Activated naive CD4-positive, alpha-beta T cell treated with Interleukin-2 at 50 U/mL for 16 hours (primary cell): ENCODE results near the gene MAP1LC3B2.

Source experiments
- DNase-seq: peaks from one replicate; pipeline ENCODE4 v3.0.0-alpha.2; 2020

The MAP1LC3B2 gene

GRCh38 chr12:116538076-116538591, 21.0 kb upstream of the MAP1LC3B2 start:
- DNase-seq = no peak

DNA sequence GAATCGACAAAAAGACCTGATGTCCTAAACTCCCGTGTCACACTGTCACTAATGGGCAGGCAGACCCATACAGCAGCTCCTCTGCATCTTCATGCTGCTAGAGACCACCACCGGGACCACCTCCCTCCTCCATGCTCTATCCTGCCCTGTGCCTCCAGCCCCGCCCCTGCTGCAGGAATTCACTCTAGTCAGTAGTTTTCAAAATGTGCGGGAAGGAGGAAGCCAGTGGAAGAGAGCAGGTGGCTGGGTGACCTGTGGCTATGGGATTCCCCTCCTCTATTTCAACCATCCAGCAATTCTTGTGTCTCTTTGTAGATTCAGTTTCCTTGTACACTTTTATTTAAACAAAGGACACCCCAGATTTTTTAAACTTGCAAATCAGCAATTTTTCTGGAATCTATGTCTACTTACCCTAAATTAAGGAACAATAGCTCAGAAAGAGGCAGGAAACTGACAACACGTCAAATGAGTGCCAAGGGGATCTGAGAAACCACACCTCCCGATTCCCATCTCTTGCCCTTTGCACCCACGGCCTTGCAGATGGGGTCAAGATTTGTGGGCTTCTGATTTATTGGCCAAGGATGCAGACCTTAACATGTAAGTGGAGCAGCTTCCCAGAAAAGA, 20.4 kb upstream of the MAP1LC3B2 start:
- DNase-seq = no peak

DNA sequence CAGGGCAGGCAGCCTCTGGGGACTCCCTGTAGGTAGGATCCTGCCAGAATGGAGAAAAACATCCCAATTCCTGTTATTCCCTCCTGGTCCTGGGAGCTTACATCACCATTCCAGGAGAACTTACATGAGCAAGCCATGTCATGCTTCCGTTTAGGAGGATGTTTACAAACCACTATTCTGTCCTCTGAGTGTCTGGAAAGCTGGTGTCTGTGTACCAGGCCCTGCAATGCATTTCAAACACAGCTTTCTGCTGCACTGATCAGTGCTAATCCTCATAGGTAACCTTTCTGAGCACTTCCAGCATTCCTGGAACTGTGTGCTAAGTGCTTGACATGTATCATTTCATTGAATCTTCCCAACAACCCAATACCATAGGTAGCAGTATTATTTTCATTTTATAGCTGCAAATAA, 19.8 kb upstream of the MAP1LC3B2 start:
- no peak for DNase-seq

DNA sequence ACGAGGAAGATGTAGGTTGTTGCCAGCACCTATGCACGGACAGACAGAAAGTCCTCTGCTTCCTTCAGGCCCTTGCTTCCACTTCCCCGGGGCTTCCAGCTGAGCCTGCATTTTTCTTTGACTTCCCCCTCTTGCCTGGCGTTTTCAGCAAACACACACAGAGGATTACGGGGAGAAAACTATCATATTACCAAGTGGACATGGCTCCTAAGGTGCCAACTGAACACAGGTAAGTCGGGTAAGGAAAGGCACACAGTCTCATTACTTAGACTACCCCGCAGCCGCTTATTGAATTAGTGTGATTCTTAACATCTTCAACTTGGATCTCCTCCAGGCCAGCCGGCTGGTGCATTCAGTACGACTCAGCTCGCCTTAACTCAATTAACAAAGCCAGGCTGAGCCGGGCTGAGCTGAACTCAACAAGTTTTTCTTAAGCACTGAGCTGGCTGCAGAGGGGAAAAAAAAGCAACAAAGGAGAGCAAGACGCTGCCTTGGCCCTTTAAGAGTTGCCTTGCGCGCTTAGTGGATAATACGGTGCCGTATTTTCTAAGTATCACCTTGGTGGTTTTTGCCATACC, 19.2 kb upstream of the MAP1LC3B2 start:
- DNase-seq = no peak

DNA sequence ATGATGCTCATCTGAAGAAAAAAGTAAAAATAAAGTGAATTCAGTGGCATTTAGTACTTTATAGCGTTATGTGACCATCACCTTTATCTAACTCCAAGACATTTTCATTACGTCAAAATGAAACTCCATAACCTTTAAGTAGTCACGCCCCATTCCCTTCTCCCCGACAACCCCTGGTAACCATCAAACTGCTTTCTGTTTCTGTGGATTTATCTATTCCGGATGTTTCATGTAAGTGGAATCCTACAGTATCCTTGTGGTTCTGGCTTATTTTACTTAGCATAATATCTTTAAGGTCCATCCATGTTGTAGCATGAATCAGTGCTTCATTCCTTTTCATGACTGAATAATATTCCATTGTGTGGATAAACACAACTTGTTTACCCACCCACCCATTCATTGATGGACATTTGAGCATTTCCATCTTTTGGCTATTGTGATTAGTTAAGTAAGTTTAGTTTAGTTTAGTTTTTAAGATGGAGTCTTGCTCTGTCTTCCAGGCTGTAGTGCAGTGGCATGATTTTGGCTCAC, 18.5 kb upstream of the MAP1LC3B2 start:
- no peak for DNase-seq

DNA sequence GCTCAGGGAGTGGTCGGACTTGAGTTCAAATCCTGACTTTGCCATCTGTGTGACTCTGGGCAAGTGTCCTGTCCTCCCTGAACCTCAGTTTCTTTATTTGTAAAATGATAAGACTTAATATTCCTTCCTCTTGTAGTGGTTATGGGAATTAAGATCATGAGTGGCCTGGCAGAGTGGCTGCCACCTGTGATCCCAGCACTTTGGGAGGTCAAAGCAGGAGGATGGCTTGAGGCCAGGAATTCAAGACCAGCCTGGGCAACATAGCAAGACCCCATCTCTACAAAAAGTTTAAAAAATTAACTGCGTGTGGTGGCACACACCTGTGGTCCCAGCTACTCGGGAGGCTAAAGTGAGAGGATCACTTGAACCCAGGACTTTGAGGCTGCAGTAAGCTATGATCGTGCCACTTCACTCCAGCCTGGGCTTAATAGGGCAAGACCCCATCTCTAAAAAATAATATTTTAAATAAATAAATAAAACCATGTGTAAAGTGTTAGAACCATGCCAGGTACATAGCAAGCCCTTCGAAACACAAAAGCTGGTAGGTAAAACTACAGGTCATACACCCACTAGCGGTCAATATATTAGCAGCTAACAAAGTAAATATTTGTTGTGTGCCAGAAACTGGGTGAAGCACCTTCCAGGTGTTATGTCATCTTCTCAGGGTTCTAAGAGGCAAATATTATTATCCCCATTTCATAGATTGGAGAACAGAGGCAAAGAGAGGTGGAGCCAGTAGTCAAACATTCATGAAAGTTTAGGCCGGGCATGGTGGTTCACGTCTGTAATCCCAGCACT, 17.4 kb upstream of the MAP1LC3B2 start:
- DNase-seq = no peak

- DNase-seq = no peak
Measured at GRCh38 chr12:116542345-116542956, 16.7 kb upstream of the MAP1LC3B2 start.

DNA sequence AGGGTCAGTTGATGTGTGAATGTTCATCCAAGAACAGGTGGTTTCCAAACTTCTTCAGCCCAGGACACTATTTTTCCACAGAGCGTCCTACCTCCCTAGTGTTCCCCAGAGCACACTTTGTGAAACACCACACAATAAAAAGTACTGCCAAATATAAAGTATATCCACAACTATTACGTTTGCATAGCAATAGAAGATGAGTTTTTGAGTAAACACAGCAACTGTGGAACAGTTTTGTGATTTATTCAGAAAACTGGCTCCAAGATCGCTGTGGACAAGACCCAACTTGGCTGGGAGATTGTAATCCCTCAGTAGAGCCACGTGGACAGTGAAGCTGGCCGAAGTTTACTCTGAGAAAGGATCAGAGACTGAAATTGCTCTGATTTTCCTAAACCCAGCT, 14.5 kb upstream of the MAP1LC3B2 start:
- DNase-seq = no peak

GRCh38 chr12:116545144-116545543, 14.0 kb upstream of the MAP1LC3B2 start:
- DNase-seq = no peak

GRCh38 chr12:116545936-116546335, 13.2 kb upstream of the MAP1LC3B2 start:
- no peak for DNase-seq

GRCh38 chr12:116547955-116548501, 11.2 kb upstream of the MAP1LC3B2 start:
- DNase-seq = no peak

DNA sequence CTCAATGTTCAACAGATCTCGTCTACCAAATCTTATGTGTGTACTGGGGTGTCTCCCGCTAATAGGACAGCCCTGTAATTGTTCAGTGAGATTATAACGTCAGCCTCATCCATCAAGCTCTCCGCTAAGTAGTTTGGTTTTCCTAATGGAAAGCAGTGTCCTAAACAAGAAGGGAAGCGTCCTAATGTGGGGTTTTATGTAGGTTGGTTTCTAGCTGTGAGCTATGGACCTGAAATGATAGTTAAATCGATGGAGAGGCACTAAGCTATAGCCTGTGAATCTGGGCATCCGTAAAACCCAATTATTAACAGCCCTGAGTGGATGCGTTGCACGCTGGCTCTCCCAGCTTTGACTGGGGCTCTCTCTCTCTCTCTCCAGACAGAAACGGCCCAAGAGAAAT, 9.2 kb upstream of the MAP1LC3B2 start:
- no peak for DNase-seq

DNA sequence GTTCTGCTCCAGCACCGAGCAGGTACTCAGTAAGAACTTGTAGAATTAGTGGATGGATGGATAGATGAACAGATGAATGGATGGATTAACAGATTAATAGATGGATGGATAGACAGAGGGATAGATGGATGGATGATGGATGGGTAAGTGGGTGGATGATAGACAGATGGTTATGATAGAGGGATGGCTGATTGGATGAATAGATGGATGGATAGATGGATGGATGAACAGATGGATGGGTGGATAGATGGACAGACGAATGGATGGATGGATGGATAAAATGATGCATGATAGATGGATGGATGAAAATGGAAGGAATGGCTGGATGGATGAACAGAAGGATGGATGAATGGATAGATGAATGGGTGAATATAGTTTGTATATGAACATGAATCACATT, 8.0 kb upstream of the MAP1LC3B2 start:
- no peak for DNase-seq

GRCh38 chr12:116551619-116551951, 7.6 kb upstream of the MAP1LC3B2 start:
- DNase-seq = no peak

DNA sequence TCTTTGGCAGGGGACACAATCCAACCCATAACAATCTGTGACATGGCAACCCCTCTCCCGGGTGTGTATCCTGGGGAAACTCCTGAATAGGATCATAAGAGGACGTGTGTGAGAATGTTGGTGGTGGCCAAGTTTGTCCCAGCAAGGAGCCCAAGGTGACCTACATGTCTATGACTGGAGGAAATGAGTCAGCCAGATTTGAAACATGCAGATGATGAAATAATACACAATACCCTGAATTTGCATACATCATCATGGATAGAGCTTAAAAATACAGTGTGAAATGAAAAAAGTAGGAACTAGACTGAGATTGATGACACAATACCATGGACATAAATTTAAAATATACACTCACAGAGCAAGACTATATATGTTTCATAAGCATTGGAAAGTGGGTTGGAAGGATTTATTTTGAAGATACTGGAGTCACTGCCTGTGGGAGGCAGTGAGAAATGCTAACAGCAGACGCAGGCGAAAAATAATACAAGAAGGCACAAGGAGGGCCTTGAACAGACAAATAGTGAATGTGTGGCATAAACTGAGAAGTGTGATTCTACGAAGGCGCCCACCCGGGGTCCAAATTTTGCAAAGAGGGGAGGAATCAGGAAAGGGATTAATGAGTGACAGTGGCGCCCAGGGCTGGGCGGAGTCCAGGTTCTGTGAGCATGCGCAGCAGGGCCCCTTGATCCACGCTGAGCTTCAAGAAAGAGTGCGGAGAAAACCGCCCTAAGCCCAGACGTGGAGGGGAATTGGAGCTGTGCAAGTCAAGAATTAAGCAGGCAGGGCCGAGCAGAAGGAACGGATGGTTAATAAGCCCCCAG, 7.0 kb upstream of the MAP1LC3B2 start:
- DNase-seq = no peak

DNA sequence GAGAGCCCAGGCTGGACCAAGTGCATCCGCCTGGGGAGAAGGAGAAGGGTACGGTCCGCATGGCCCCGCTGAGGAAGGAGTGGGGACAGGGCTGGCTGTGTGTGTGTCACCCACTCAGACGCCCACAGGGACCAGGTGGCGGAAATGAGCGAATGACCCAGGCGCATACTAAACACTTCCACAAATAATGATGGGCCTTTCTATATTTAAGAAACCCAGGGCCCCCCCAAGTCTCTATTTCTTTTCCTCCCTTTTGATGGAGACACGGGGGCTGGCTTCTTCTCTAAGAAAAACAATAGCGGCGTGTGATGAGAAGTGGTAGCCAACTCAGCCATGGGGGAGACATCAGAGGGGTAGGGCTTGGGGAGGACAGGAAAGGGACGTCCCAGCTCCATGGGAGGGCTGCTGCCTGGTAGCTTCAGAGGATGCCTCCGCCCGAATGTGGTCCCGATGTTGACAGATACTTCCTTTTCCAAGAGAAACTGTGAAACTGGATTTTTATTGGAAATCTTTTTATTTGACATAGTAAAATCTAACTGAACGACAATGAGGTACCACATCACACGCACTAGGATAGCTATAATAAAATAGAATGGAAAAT, 6.3 kb upstream of the MAP1LC3B2 start:
- DNase-seq = no peak

DNA sequence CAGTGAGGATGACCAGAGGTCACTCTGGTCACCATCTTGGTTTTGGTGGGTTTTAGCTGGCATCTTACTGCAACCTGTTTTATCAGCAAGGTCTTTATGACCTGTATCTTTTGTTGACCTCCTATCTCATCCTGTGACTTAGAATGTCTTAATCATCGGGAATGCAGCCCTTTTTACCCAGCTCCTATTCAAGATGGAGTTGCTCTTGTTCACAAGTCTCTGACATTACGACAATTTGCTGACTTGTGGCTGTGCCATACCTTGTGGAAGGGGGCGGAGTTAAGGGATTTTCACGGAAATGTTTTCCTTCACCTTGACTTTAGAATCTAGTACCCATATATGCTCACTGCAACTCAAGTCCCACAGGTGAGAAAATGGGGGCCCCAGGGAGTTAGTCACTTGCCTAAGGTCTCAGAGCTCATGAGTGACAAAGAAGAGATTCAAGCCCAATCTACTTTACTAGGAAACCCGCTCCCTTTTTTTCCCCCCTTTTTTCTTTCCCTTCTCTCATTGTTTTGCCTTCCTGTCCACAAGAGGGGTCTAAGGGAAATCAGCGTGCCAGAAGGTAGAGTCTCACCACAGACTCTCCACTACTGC, 2.7 kb upstream of the MAP1LC3B2 start:
- DNase-seq = no peak

DNA sequence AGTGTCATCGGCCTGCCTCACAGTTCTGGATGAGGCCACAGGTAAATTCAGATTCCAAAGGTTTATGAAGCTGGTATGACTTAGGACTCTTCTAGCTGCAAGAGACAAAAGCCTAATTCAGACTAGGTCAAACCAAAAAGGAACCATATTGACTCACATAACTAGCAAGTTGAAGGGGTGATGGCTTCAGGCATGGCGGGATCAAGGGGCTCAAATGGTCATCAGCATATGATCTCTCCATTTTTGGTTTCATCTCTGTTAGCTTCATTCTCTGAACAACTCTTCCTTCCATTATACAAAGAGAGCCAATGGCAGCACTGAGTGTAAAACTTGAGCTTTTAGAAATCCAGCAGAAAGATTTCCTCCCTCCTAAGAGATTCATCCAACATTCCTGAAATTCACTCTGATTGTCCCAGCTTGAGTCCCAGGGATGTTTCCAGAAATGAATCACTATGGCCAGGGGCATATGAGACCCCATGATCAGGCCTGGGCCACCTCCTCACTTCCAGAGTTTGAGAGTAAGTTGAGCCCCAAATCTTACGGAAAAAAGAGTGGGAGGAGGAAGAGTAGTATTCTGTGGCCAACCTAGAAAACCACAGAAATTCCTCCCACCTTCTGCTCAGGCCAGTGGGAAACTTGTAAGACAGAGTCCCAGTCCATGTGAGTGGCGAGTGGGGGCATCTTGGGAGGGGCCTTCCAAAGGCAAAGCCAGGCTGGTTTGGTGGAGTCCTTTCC, 2.0 kb upstream of the MAP1LC3B2 start:
- DNase-seq = no peak

DNA sequence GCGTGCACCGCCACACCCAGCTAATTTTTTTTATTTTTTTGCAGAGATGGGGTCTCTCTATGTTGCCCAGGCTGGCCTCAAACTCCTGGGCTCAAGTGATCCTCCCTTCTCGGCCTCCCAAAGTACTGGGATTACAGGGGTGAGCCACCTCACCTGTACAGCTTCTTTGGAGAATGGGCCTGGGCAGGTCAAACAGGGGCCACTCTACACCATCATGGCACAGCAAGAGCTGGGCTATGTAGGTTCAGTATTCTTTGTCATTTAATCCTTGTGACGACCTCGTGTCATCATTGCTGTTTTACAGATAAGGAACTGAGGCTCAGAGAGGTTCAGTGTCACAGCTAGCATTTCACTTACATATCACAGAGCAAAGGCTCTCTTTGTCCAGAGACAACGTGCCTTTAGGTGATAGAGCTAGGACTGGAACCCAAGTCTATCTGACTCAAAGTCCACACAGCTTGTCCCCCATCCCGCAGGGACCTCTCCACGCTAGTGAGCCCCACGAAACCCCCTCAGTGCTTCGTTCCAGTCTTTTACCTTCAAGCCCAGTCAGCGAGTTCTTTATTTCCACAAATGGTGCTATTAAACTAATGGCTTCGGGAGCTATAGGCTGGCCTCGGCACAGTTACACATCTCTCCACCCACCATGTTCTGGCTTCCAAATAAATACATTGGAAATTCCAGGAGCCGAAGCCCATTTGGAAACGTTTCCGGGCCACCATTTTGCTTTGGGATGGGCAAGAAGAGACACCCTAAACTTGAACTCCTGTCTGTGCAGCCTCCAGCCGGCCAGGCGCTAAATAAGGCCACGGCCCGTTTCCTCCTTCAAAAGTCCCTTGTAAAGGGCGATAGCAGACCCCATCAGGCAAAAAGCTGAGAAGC, 660 bp upstream of the MAP1LC3B2 start:
- no peak for DNase-seq
